Measurements from ENCODE around the gene CBX7. TPM values are rescaled to one million over a fixed set of nuclear protein-coding genes. Genes with fewer than 3 reads are reported as not detected.

Gene CBX7
- total and polyA plus RNA-seq, 4 donors = 8.5 to 12.7 (median 9.5) TPM

GRCh38 chr22:39129746-39130145, 22.7 kb downstream of the CBX7 start:
- no peaks in the 10 kb centered on the region for H3K9me3 ChIP-seq (ENCODE audit: control insufficient read depth, insufficient read depth, low read length)
- no peak for DNase-seq (ENCODE audit: low read depth in 4 of 6, low spot score in 6 of 6)
- no peak overlapping the region for H3K27ac ChIP-seq (ENCODE audit: low read depth, low read length)
- no peaks in the 10 kb centered on the region for H3K27me3 ChIP-seq (ENCODE audit: control insufficient read depth, insufficient read depth, low read length)
- no peak overlapping the region for H3K4me3 ChIP-seq (ENCODE audit: low read depth, low read length)
- 92% methylated on average over 9 of the region's 9 CpGs for WGBS (ENCODE audit: insufficient coverage)
- peaks cover 24% of the 10 kb centered on the region for H3K4me1 ChIP-seq (ENCODE audit: control insufficient read depth, insufficient read depth, low read length)
- peaks cover 29% of the 10 kb centered on the region for H3K36me3 ChIP-seq (ENCODE audit: control insufficient read depth, insufficient read depth, low read length)

- no peak overlapping the region for H3K4me3 ChIP-seq (ENCODE audit: low read depth, low read length)
- peaks cover 24% of the 10 kb centered on the region for H3K36me3 ChIP-seq (ENCODE audit: control insufficient read depth, insufficient read depth, low read length)
- H3K9me3 ChIP-seq (ENCODE audit: control insufficient read depth, insufficient read depth, low read length) = no peaks in the 10 kb centered on the region
- no peaks in the 10 kb centered on the region for H3K27me3 ChIP-seq (ENCODE audit: control insufficient read depth, insufficient read depth, low read length)
- H3K4me1 ChIP-seq (ENCODE audit: control insufficient read depth, insufficient read depth, low read length) = peaks cover 21% of the 10 kb centered on the region
- DNase-seq (ENCODE audit: low read depth in 4 of 6, low spot score in 6 of 6) = no peak
- no peak overlapping the region for H3K27ac ChIP-seq (ENCODE audit: low read depth, low read length)
- 83% methylated on average over 2 of the region's 4 CpGs for WGBS (ENCODE audit: insufficient coverage)
Measured at GRCh38 chr22:39129081-39129480, 23.4 kb downstream of the CBX7 start.

- peaks cover 18% of the 10 kb centered on the region for H3K36me3 ChIP-seq (ENCODE audit: control insufficient read depth, insufficient read depth, low read length)
- 93% methylated on average over 3 of the region's 6 CpGs for WGBS (ENCODE audit: insufficient coverage)
- H3K9me3 ChIP-seq (ENCODE audit: control insufficient read depth, insufficient read depth, low read length) = no peaks in the 10 kb centered on the region
- peaks cover 25% of the 10 kb centered on the region for H3K4me1 ChIP-seq (ENCODE audit: control insufficient read depth, insufficient read depth, low read length)
- no peaks in the 10 kb centered on the region for H3K27me3 ChIP-seq (ENCODE audit: control insufficient read depth, insufficient read depth, low read length)
- no peak overlapping the region for H3K4me3 ChIP-seq (ENCODE audit: low read depth, low read length)
- no peak for DNase-seq (ENCODE audit: low read depth in 4 of 6, low spot score in 6 of 6)
- H3K27ac ChIP-seq (ENCODE audit: low read depth, low read length) = no peak overlapping the region
Measured at GRCh38 chr22:39128508-39128907, 24.0 kb downstream of the CBX7 start.

- Histone ChIP-seq H3K4me1 (ENCODE audit: control insufficient read depth, insufficient read depth, low read length) (peaks cover 16% of the 10 kb centered on the region), H3K36me3 (ENCODE audit: control insufficient read depth, insufficient read depth, low read length) (no peaks in the 10 kb centered on the region), H3K27me3 (ENCODE audit: control insufficient read depth, insufficient read depth, low read length) (no peaks in the 10 kb centered on the region), H3K27ac (ENCODE audit: low read depth, low read length) (no peak overlapping the region), H3K9me3 (ENCODE audit: control insufficient read depth, insufficient read depth, low read length) (no peaks in the 10 kb centered on the region), H3K4me3 (ENCODE audit: low read depth, low read length) (no peak overlapping the region)
- no peak for DNase-seq (ENCODE audit: low read depth in 4 of 6, low spot score in 6 of 6)
- WGBS (ENCODE audit: insufficient coverage) = 96% methylated on average over 4 of the region's 5 CpGs
Measured at GRCh38 chr22:39125622-39126021, 26.9 kb downstream of the CBX7 start.

- H3K27ac ChIP-seq (ENCODE audit: low read depth, low read length) = no peak overlapping the region
Measured at GRCh38 chr22:39123751-39124581, 28.5 kb downstream of the CBX7 start.

GRCh38 chr22:39122772-39123470, 29.6 kb downstream of the CBX7 start:
- no peak overlapping the region for H3K27ac ChIP-seq (ENCODE audit: low read depth, low read length)
- no peak for DNase-seq (ENCODE audit: low read depth in 4 of 6, low spot score in 6 of 6)
- no peaks in the 10 kb centered on the region for H3K27me3 ChIP-seq (ENCODE audit: control insufficient read depth, insufficient read depth, low read length)
- H3K36me3 ChIP-seq (ENCODE audit: control insufficient read depth, insufficient read depth, low read length) = no peaks in the 10 kb centered on the region
- no peak overlapping the region for H3K4me3 ChIP-seq (ENCODE audit: low read depth, low read length)
- no peaks in the 10 kb centered on the region for H3K9me3 ChIP-seq (ENCODE audit: control insufficient read depth, insufficient read depth, low read length)
- 93% methylated on average over 15 of the region's 17 CpGs for WGBS (ENCODE audit: insufficient coverage)
- H3K4me1 ChIP-seq (ENCODE audit: control insufficient read depth, insufficient read depth, low read length) = peaks cover 8% of the 10 kb centered on the region

More at GRCh38 chr22:39123751-39124581, 28.5 kb downstream of the CBX7 start:
- no peak for DNase-seq (ENCODE audit: low read depth in 4 of 6, low spot score in 6 of 6)
- no peaks in the 10 kb centered on the region for H3K27me3 ChIP-seq (ENCODE audit: control insufficient read depth, insufficient read depth, low read length)
- H3K4me3 ChIP-seq (ENCODE audit: low read depth, low read length) = no peak overlapping the region
- no peaks in the 10 kb centered on the region for H3K36me3 ChIP-seq (ENCODE audit: control insufficient read depth, insufficient read depth, low read length)
- H3K4me1 ChIP-seq (ENCODE audit: control insufficient read depth, insufficient read depth, low read length) = peaks cover 8% of the 10 kb centered on the region
- 26% methylated on average over 25 of the region's 33 CpGs for WGBS (ENCODE audit: insufficient coverage)
- H3K9me3 ChIP-seq (ENCODE audit: control insufficient read depth, insufficient read depth, low read length) = no peaks in the 10 kb centered on the region

- no peak overlapping the region for H3K27ac ChIP-seq (ENCODE audit: low read depth, low read length)
- peaks cover 8% of the 10 kb centered on the region for H3K4me1 ChIP-seq (ENCODE audit: control insufficient read depth, insufficient read depth, low read length)
- H3K36me3 ChIP-seq (ENCODE audit: control insufficient read depth, insufficient read depth, low read length) = no peaks in the 10 kb centered on the region
- DNase-seq (ENCODE audit: low read depth in 4 of 6, low spot score in 6 of 6) = no peak
- peaks cover 3% of the 10 kb centered on the region for H3K27me3 ChIP-seq (ENCODE audit: control insufficient read depth, insufficient read depth, low read length)
- WGBS (ENCODE audit: insufficient coverage) = no CpG with 5 or more reads among the region's 4 CpGs
- H3K9me3 ChIP-seq (ENCODE audit: control insufficient read depth, insufficient read depth, low read length) = no peaks in the 10 kb centered on the region
- H3K4me3 ChIP-seq (ENCODE audit: low read depth, low read length) = no peak overlapping the region
Measured at GRCh38 chr22:39120983-39121382, 31.5 kb downstream of the CBX7 start.

- Histone ChIP-seq H3K27me3 (ENCODE audit: control insufficient read depth, insufficient read depth, low read length) (peaks cover 21% of the 10 kb centered on the region), H3K36me3 (ENCODE audit: control insufficient read depth, insufficient read depth, low read length) (no peaks in the 10 kb centered on the region), H3K4me3 (ENCODE audit: low read depth, low read length) (no peak overlapping the region), H3K4me1 (ENCODE audit: control insufficient read depth, insufficient read depth, low read length) (no peaks in the 10 kb centered on the region), H3K9me3 (ENCODE audit: control insufficient read depth, insufficient read depth, low read length) (no peaks in the 10 kb centered on the region), H3K27ac (ENCODE audit: low read depth, low read length) (no peak overlapping the region)
- WGBS (ENCODE audit: insufficient coverage) = 35% methylated on average over 6 of the region's 14 CpGs
- peak in 2 of 6 donors; percentile 27 to 42 for DNase-seq (ENCODE audit: low read depth in 4 of 6, low spot score in 6 of 6)
Measured at GRCh38 chr22:39117585-39118191, 34.8 kb downstream of the CBX7 start.

- WGBS (ENCODE audit: insufficient coverage) = 91% methylated on average over 3 of the region's 9 CpGs
- Histone ChIP-seq H3K27ac (ENCODE audit: low read depth, low read length) (no peak overlapping the region), H3K4me1 (ENCODE audit: control insufficient read depth, insufficient read depth, low read length) (no peaks in the 10 kb centered on the region), H3K9me3 (ENCODE audit: control insufficient read depth, insufficient read depth, low read length) (no peaks in the 10 kb centered on the region), H3K27me3 (ENCODE audit: control insufficient read depth, insufficient read depth, low read length) (peaks cover 21% of the 10 kb centered on the region), H3K36me3 (ENCODE audit: control insufficient read depth, insufficient read depth, low read length) (no peaks in the 10 kb centered on the region), H3K4me3 (ENCODE audit: low read depth, low read length) (no peak overlapping the region)
- no peak for DNase-seq (ENCODE audit: low read depth in 4 of 6, low spot score in 6 of 6)
Measured at GRCh38 chr22:39115977-39116621, 36.4 kb downstream of the CBX7 start.

Measured in spinal cord (tissue), 10 donors.